Motor neuron (in vitro differentiated cells): ENCODE results near the gene ARHGDIG. TPM values are rescaled to one million over a fixed set of nuclear protein-coding genes. Genes with fewer than 3 reads are reported as not detected.
A peak's percentile ranks its signal among the peaks of the same experiment; 100 is the strongest.
"Not testable (repeated sequence)": the region's sequence is repeated elsewhere in the genome, so short reads cannot be mapped to it uniquely, and the experiment has no call there.

Experiments used
- ATAC-seq, 8 experiments: fragments of 200-7000 bp; cut with Tn5 transposase; replicated peaks in 6 of 8; 2 replicates each; pipeline ENCODE4 v1.8.0; 2021; ENCODE audit warnings: mild to moderate bottlenecking in 8 of 8, moderate library complexity in 8 of 8
- H3K27ac ChIP-seq, 2 donors: fragments of 250-450 bp; sonication (Bioruptor Pico); 2 replicates each; pipeline ENCODE4 v1.9.0; 2021; ENCODE audit warnings: antibody characterized with exemption in 2 of 2, mild to moderate bottlenecking in 2 of 2, moderate library complexity in 1 of 2
- H3K4me1 ChIP-seq, 2 donors: fragments of 250-450 bp; sonication (Bioruptor Pico); replicated peaks in 1 of 2; 2 replicates each; pipeline ENCODE4 v1.6.1; 2021; ENCODE audit warnings: antibody characterized with exemption in 2 of 2, mild to moderate bottlenecking in 2 of 2, moderate library complexity in 1 of 2
- H3K4me3 ChIP-seq, 5 donors: fragments of 250-450 bp; sonication (Bioruptor Pico); 2 replicates each; pipeline ENCODE4 v1.9.0; 2021; ENCODE audit warnings: antibody characterized with exemption in 5 of 5, mild to moderate bottlenecking in 5 of 5, moderate library complexity in 4 of 5
- WGBS, 10 experiments: fragments of 450-650 bp; shearing (Covaris generic); methylation state at CpG; one replicate each; pipeline ENCODE4 v1.0.0; 2022; 5-methylcytosine and 5-hydroxymethylcytosine counted together
- in situ Hi-C, 9 experiments: fragments of 400-800 bp; cut with MboI; loops; one replicate each; pipeline ENCODE4 v1.15.0; 2021; ENCODE audit warnings: low sequenced_read_pairs in 9 of 9, low pct_unique_long_range_greater_than_20kb in 2 of 9; ENCODE audit not compliant: unreplicated experiment in 9 of 9
- total RNA-seq, 8 experiments: library from RNA; unstranded; fragments of 300-600 nt; gene quantifications; 2 replicates each; pipeline versions ENCODE4 v1.2.3 to v1.2.4, GENCODE V29; 2022

ARHGDIG gene
- total RNA-seq, 8 experiments from 2014 or later: 0.25 to 55.2 (median 8.5) TPM

DNA sequence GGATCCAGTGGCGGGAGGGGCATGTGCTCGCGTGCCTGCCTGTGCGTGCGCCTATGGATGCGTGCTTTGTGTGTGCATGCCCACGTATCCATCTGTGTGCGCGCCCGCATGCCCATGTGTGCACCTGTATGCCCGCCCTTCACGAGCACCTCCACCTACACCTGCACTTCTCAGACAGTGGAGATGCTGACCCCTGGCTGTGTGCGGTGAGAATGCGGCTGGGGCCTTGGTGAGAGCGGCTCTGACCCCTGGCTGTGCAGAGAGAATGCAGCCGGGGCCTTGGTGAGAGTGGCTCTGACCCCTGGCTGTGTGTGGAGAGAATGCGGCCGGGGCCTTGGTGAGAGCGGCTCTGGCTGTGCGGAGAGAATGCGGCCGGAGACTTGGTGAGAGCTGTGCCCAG is 38.2 kb downstream of the ARHGDIG start:
- ATAC-seq: peak in 1 of 8 experiments; percentile 17
- Histone ChIP-seq H3K4me3 (no peak overlapping the region), H3K27ac (no peak overlapping the region), H3K4me1 (peaks cover 5 to 8% of the 10 kb centered on the region in 2 donors)
- in situ Hi-C loops: no loop called here
- WGBS, 10 experiments: 86 to 98% (median 93%) methylated on average over 3 to 7 of the region's 22 CpGs; no CpG with 5 or more reads in 4 of the 10 experiments

- Histone ChIP-seq H3K27ac (no peak overlapping the region), H3K4me1 (peaks cover under 1 to 3% of the 10 kb centered on the region in 2 donors), H3K4me3 (no peak overlapping the region)
- 43 to 100% (median 96%) methylated on average over 1 to 5 of the region's 5 CpGs for WGBS, 10 experiments
- ATAC-seq: no peak
- in situ Hi-C loops: no loop called here
Observed at GRCh38 chr16:320206-320605, 39.8 kb downstream of the ARHGDIG start.

DNA sequence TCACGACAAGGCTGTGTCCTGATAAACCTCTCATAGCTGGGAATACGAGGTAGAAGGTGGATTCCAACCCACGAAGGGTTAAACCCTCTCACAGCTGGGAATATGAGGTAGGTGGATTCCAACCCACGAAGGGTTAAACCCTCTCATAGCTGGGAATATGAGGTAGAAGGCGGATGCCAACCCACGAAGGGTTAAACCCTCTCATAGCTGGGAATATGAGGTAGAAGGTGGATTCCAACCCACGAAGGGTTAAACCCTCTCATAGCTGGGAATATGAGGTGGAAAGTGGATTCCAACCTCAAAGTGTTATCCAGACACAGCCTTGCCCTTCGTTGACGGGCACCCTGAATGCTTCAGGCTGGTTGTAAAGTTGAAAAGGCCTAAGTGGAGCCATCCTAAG is 41.1 kb downstream of the ARHGDIG start:
- no peak for ATAC-seq
- in situ Hi-C loops: no loop called here
- H3K4me3 ChIP-seq: no peak overlapping the region
- no peak overlapping the region for H3K27ac ChIP-seq
- 0 to 100% (median 85%) methylated on average over 1 to 8 of the region's 9 CpGs; no CpG with 5 or more reads in 3 of the 10 experiments for WGBS, 10 experiments
- H3K4me1 ChIP-seq: no peaks in the 10 kb centered on the region

DNA sequence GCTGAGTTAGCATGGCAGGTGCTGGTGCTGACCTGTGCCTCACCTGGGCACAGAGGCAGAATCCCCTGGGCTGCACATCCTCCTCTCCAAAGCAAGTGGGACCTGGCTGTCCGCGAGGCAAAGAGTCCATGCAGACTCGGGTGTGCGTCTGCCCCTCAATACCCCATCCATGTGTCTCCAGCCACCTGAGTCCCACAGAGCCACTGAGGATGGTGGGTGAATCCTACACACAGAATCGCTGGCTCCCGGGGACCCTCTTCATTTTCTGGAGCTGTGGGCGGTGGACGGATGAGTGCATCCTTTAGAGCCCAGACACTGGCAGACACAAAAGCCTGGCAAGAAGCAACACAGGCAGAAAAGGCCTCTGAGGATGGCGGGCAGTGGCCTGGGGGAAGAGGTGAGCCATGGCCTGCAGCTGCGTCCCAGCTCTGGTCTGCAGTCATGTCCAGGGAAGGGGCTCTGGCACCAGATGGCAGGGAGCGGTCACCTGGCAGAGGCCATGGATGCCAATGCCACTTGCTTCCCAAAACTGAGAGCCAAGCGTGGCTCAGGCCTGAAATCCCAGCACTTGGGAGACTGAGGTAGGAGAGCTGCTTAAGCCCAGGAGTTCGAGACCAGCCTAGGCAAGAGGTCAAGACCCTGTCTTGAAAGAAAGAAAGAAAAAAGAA is 42.2 kb downstream of the ARHGDIG start:
- no peak overlapping the region for H3K4me3 ChIP-seq
- 80 to 100% (median 96%) methylated on average over 1 to 7 of the region's 13 CpGs; no CpG with 5 or more reads in 5 of the 10 experiments for WGBS, 10 experiments
- ATAC-seq: no peak
- peaks cover 0 to 9% of the 10 kb centered on the region in 2 donors for H3K4me1 ChIP-seq
- in situ Hi-C loops: no loop called here
- H3K27ac ChIP-seq: no peak overlapping the region

DNA sequence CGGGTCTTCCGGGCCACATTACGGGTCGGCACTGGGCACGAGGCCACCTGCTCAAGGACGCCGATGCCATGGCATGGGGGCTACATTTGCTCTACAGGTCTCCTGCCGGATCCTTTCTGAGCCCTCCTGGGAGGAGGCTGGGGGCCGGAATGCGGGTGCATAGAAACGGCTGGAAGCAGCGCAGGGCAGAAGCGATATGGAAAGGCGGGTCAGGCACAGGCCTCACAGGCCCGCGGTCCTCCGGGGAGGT is 43.7 kb downstream of the ARHGDIG start:
- peaks cover 0 to 15% of the 10 kb centered on the region in 2 donors for H3K4me1 ChIP-seq
- H3K4me3 ChIP-seq: no peak overlapping the region
- H3K27ac ChIP-seq: no peak overlapping the region
- ATAC-seq: no peak
- in situ Hi-C loops: no loop called here
- 85 to 100% (median 95%) methylated on average over 4 to 6 of the region's 17 CpGs; no CpG with 5 or more reads in 7 of the 10 experiments for WGBS, 10 experiments

GRCh38 chr16:324451-325334 is 44.3 kb downstream of the ARHGDIG start:
- ATAC-seq: peak in 2 of 8 experiments; percentile 11 to 16
- Histone ChIP-seq H3K27ac (no peak overlapping the region), H3K4me3 (no peak overlapping the region), H3K4me1 (peaks cover 0 to 15% of the 10 kb centered on the region in 2 donors)
- WGBS, 10 experiments: 68 to 100% (median 92%) methylated on average over 1 to 10 of the region's 55 CpGs; no CpG with 5 or more reads in 4 of the 10 experiments
- in situ Hi-C loops: no loop called here

GRCh38 chr16:325375-326145 is 45.2 kb downstream of the ARHGDIG start:
- H3K4me1 ChIP-seq: peaks cover 4 to 18% of the 10 kb centered on the region in 2 donors
- WGBS, 10 experiments: 81 to 91% (median 87%) methylated on average over 3 to 13 of the region's 28 CpGs; no CpG with 5 or more reads in 4 of the 10 experiments
- H3K4me3 ChIP-seq: no peak overlapping the region
- in situ Hi-C loops: no loop called here
- H3K27ac ChIP-seq: no peak overlapping the region
- no peak for ATAC-seq

GRCh38 chr16:330741-331140 is 50.4 kb downstream of the ARHGDIG start:
- 17 to 88% (median 45%) methylated on average over 1 to 2 of the region's 2 CpGs; no CpG with 5 or more reads in 5 of the 10 experiments for WGBS, 10 experiments
- ATAC-seq: no peak
- no peak overlapping the region for H3K4me3 ChIP-seq

GRCh38 chr16:331181-331814 is 50.9 kb downstream of the ARHGDIG start:
- WGBS, 10 experiments: 46 to 83% (median 46%) methylated on average over 3 to 5 of the region's 6 CpGs; no CpG with 5 or more reads in 5 of the 10 experiments
- peak in 6 of 8 experiments; percentile 5 to 31 (median 24) for ATAC-seq
- in situ Hi-C loops, H3K4me3 ChIP-seq: not testable (repeated sequence)
- H3K4me1 ChIP-seq: peaks cover 20 to 33% of the 10 kb centered on the region in 2 donors
- H3K27ac ChIP-seq: peak overlapping the region; percentile 72 to 73

More at GRCh38 chr16:330741-331140, 50.4 kb downstream of the ARHGDIG start:
- Histone ChIP-seq H3K27ac (peak overlapping the region; percentile 35 to 53), H3K4me1 (peaks cover 20 to 33% of the 10 kb centered on the region in 2 donors)
- in situ Hi-C loops: no loop called here

Other genes with a start within 250 kb of the ARHGDIG start
- gene POLR3K, start 227.0 kb upstream of the ARHGDIG start, total RNA-seq: 10 to 100 TPM in 4 of 8 experiments, 1 to 10 TPM in 4; 3.5 to 23.1 (median 10.3) TPM
- gene SNRNP25, start 226.8 kb upstream of the ARHGDIG start, total RNA-seq: 10 to 100 TPM; 14.1 to 50.6 (median 33.1) TPM
- gene RHBDF1, start 208.0 kb upstream of the ARHGDIG start, total RNA-seq: 10 to 100 TPM in 5 of 8 experiments, 1 to 10 TPM in 3; 2.5 to 22.4 (median 14.1) TPM
- 10 to 100 TPM; 27.1 to 91.9 (median 40.5) TPM for gene MPG, start 202.4 kb upstream of the ARHGDIG start, total RNA-seq
- 10 to 100 TPM in 2 of 8 experiments, 1 to 10 TPM in 6; 6.3 to 42.2 (median 8.7) TPM for gene NPRL3, start 141.9 kb upstream of the ARHGDIG start, total RNA-seq
- gene HBZ, start 127.9 kb upstream of the ARHGDIG start, total RNA-seq: not detected
- gene HBM, start 114.6 kb upstream of the ARHGDIG start, total RNA-seq: not detected
- 1 to 10 TPM in 2 of 8 experiments, under 1 TPM in 1, not detected in 5; 0.92 to 3.2 (median 1.1) TPM for gene HBA2, start 107.7 kb upstream of the ARHGDIG start, total RNA-seq
- 1 to 10 TPM in 3 of 8 experiments, not detected in 5; 2.2 to 6.5 (median 3.1) TPM for gene HBA1, start 103.9 kb upstream of the ARHGDIG start, total RNA-seq
- 1 to 10 TPM in 6 of 8 experiments, not detected in 2; 1.3 to 8.8 (median 5.2) TPM for gene HBQ1, start 100.1 kb upstream of the ARHGDIG start, total RNA-seq
- gene LUC7L, start 51.1 kb upstream of the ARHGDIG start, total RNA-seq: 100 to 1,000 TPM in 3 of 8 experiments, 10 to 100 TPM in 5; 75.5 to 188 (median 90.9) TPM
- gene FAM234A, start 45.8 kb upstream of the ARHGDIG start, total RNA-seq: 100 to 1,000 TPM in 1 of 8 experiments, 10 to 100 TPM in 7; 23.1 to 101 (median 50.5) TPM
- 10 to 100 TPM in 1 of 8 experiments, 1 to 10 TPM in 4, under 1 TPM in 3; 0.22 to 12.5 (median 1.7) TPM for gene RGS11, start 4.6 kb upstream of the ARHGDIG start, total RNA-seq
- gene PDIA2, start 2.6 kb downstream of the ARHGDIG start, total RNA-seq: 10 to 100 TPM in 3 of 8 experiments, 1 to 10 TPM in 2, under 1 TPM in 1, not detected in 2; 0.35 to 18.5 (median 9.1) TPM
- gene AXIN1, start 72.1 kb downstream of the ARHGDIG start, total RNA-seq: 10 to 100 TPM; 10.3 to 21.6 (median 15.9) TPM
- gene MRPL28, start 89.9 kb downstream of the ARHGDIG start, total RNA-seq: 100 to 1,000 TPM in 1 of 8 experiments, 10 to 100 TPM in 7; 57.8 to 117 (median 82.2) TPM
- gene PGAP6, start 101.4 kb downstream of the ARHGDIG start, total RNA-seq: 10 to 100 TPM; 19.2 to 82.1 (median 25.3) TPM
- gene NME4, start 116.6 kb downstream of the ARHGDIG start, total RNA-seq: 10 to 100 TPM; 24.9 to 88.9 (median 54.0) TPM
- 10 to 100 TPM in 6 of 8 experiments, 1 to 10 TPM in 2; 7.1 to 24.2 (median 11.8) TPM for gene DECR2, start 121.3 kb downstream of the ARHGDIG start, total RNA-seq
- 10 to 100 TPM; 13.6 to 32.6 (median 25.2) TPM for gene RAB11FIP3, start 145.1 kb downstream of the ARHGDIG start, total RNA-seq
- gene CAPN15, start 247.1 kb downstream of the ARHGDIG start, total RNA-seq: 10 to 100 TPM in 4 of 8 experiments, 1 to 10 TPM in 4; 7.1 to 46.4 (median 12.7) TPM